Measurements from ENCODE around the gene TPRN.

Gene TPRN

DNA sequence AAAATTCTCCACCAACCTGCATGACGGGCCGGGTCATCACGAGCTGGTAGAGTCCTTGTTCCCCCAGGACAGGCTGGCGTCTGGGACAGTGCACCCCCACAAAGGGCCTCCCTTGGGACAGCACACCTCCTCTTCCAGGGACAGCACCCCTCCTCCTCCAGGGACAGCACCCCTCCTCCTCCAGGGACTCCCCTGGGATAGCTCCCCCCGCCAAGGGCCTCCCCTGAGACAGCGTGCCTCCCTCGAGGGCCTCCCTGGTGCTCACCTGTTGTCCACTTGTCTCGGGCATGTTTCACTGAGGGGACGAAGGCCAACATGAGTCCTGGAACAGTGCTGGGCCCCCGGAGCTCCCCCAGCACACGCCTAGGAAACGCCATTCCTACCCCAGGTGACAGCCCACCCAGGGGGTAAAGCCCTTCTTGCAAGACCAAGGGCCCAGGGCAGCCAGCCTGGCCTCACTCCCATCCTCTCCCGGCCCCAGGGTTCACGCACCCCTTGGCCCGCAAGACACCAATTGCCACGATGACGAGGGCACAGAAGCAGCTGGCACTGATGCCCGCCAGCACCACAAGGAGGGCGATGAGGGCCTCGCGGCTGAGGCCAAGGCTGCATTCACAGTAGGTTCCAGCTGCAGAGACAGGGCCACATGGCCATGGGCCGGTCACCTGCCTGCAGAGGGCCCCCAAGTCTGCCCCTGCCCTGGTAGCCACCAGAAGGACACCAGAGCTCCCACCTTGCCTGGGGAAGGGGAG, 29.2 kb downstream of the TPRN start:
- CTCF ChIA-PET, result interaction anchor here (0.7 to 1.8 kb wide), 3 partner anchors 21 to 65 kb away, joined by 3 to 4 read pairs (median 4); no protein-coding TSS in a partner anchor
- DNase-seq (ENCODE audit: low read depth, low spot score), result no peak
- no peak overlapping the region for H3K4me3 ChIP-seq (ENCODE audit: low read depth, low read length)
- TF ChIP-seq, protein P1, sequence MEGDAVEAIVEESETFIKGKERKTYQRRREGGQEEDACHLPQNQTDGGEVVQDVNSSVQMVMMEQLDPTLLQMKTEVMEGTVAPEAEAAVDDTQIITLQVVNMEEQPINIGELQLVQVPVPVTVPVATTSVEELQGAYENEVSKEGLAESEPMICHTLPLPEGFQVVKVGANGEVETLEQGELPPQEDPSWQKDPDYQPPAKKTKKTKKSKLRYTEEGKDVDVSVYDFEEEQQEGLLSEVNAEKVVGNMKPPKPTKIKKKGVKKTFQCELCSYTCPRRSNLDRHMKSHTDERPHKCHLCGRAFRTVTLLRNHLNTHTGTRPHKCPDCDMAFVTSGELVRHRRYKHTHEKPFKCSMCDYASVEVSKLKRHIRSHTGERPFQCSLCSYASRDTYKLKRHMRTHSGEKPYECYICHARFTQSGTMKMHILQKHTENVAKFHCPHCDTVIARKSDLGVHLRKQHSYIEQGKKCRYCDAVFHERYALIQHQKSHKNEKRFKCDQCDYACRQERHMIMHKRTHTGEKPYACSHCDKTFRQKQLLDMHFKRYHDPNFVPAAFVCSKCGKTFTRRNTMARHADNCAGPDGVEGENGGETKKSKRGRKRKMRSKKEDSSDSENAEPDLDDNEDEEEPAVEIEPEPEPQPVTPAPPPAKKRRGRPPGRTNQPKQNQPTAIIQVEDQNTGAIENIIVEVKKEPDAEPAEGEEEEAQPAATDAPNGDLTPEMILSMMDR (IDR thresholded peaks at IDR 0.05; ENCODE audit: insufficient read depth, low read length, missing control alignments), result no peak
- POLR2A ChIA-PET, result interaction anchor here (0.6 to 1.2 kb wide), 3 partner anchors 42 to 70 kb away, joined by 3 to 4 read pairs (median 3); partner anchors contain the start of gene TUBB4B

DNA sequence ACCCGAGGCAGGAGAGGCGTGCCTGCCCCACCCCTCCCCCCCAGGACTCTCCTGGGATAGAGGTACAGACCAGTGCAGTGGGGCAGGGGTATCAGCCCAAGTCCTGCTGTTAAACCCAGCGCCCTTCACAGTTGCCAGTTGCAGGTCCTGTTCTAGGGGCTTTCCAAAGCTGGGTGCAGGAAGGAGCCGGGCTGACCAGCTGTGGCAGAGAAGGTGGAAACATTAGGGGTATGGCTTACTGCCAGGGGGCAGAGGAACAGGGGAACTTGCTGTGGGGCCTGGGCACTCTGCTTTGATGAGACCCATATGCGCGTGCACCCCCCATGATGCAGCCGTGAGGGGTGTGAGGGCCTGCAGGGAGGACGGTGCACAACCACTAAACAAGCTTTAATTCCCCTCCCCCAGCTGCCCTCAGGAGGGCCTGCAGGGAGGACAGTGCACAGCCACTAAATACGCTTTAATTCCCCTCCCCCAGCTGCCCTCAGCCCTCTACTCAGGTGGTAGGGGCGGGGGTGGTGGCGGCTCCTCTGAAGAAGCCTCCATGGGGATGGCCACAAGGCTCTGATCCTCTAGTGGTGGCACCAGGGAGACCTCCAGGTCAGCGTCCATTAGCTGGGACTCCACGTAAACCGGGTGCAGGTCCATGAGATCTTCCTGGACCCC, 29.9 kb downstream of the TPRN start:
- no peak overlapping the region for H3K4me3 ChIP-seq (ENCODE audit: low read depth, low read length)
- ChIA-PET CTCF (interaction anchor here (0.7 to 1.8 kb wide), 3 partner anchors 8 to 66 kb away, joined by 3 to 7 read pairs (median 4); no protein-coding TSS in a partner anchor), POLR2A (interaction anchor here (0.6 to 1.2 kb wide), 3 partner anchors 41 to 70 kb away, joined by 3 to 4 read pairs (median 3); partner anchors contain the start of gene TUBB4B)
- TF ChIP-seq, protein P1 (IDR thresholded peaks at IDR 0.05; ENCODE audit: insufficient read depth, low read length, missing control alignments), result no peak
- DNase-seq (ENCODE audit: low read depth, low spot score), result no peak

DNA sequence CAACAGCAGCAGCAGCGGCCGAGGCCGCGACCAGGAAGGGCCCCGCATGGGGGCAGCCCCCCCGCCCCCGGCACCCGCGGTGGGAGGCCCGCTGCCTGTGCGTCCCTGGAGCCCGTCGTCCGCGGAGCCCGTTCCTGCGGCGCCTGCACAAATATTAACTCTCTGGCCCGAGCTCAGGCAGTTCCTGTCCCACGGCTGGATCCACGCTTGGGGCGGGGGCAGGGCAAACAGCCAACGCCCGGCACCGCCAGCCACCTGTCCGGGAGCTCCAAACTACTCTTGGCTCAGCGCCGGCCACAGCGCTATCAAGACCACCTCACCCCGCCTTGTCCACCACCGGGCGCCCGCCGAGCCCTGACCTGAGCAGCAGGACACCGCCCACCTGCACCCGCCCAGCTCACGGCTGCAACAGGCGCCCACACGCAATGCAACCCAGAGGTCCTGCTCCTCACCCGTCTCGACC, 30.6 kb downstream of the TPRN start, which contains the start of gene LRRC26:
Gene LRRC26 (minus strand): TSS at position 156 of the 463 bp plus-strand sequence. CDS start 108 bp downstream, at position 48.
- TF ChIP-seq, protein P1 (IDR thresholded peaks at IDR 0.05; ENCODE audit: insufficient read depth, low read length, missing control alignments), result no peak
- ChIA-PET POLR2A (interaction anchor here (1.2 kb wide), 1 partner anchor 71 kb away, joined by 4 read pairs; the partner anchor contains the start of gene TUBB4B), CTCF (interaction anchor here (1.6 to 1.8 kb wide), 2 partner anchors 9 to 67 kb away, joined by 4 to 7 read pairs; no protein-coding TSS in a partner anchor)
- DNase-seq (ENCODE audit: low read depth, low spot score), result no peak
- no peak within 1 kb of the TSS; the same call in 1 of the 2 replicates for H3K4me3 ChIP-seq (ENCODE audit: low read depth, low read length)

DNA sequence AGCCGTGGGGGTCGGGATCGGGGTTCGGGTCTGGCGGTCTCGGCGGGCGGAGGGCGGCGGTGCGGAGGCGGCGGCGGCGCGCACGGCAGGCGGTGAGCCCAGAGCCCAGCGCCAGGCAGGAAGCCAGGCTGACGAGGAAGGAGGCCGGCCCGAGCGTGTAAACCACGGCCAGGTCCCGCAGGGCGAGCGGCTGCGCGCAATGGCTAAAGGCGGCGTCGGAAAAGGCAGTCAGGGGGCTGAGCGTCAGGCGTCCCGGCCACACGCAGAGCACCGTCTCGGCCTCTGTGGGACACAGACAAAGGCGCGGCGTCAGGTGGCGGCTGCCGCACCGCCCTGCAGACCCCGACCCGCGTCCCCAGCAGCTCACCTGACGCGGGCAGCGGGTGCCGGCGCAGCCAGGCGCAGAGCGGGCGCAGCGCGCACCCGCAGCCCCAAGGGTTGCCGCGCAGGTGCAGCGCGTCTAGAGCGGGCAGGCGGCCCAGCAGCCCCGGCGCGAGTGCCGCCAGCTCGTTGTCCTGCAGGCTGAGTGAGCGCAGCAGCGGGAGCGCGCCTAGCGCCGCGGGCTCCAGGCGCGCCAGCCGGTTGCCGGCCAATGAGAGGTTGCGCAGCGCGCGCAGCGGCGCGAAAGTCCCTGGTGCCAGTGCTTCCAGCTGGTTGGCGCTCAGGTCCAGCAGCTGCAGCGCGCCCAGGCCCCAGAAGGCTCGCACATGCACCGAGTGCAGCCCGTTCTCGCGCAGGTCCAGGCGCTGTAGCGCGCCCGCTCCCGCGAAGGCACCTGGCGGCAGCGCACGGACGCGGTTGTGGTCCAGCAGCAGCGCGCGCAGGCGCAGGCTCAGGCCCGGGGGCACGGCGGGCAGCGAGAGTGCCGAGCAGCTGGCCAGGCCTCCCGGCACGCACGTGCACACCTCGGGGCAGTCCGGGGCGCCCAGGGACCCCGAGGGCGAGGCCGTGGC, 31.4 kb downstream of the TPRN start:
- TF ChIP-seq, protein P1 (IDR thresholded peaks at IDR 0.05; ENCODE audit: insufficient read depth, low read length, missing control alignments), result no peak
- CTCF ChIA-PET, result interaction anchor here (1.6 to 1.8 kb wide), 2 partner anchors 9 to 67 kb away, joined by 4 to 7 read pairs; no protein-coding TSS in a partner anchor
- no peak overlapping the region; the same call in 1 of the 2 replicates for H3K4me3 ChIP-seq (ENCODE audit: low read depth, low read length)
- no peak for DNase-seq (ENCODE audit: low read depth, low spot score)
- POLR2A ChIA-PET, result no interaction called here

DNA sequence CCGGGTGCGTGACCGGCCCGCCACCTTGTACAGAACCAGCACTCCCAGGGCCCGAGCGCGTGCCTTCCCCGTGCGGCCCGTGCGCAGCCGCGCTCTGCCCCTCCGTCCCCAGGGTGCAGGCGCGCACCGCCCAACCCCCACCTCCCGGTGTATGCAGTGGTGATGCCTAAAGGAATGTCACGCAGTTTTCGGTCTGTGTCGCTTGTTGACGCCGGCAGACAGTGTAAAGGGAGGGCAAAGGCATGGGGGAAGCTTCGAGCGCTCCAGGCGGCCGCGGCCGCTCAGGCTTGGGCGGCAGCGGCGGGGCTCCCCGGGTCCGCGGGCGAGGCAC, 32.0 kb downstream of the TPRN start:
- no peak for DNase-seq (ENCODE audit: low read depth, low spot score)
- CTCF ChIA-PET, result no interaction called here
- POLR2A ChIA-PET, result no interaction called here
- no peak overlapping the region for H3K4me3 ChIP-seq (ENCODE audit: low read depth, low read length)
- TF ChIP-seq, protein P1 (IDR thresholded peaks at IDR 0.05; ENCODE audit: insufficient read depth, low read length, missing control alignments), result no peak

Data from AG04449 (cell line).